Uterus (tissue), 2 donors: ENCODE measurements around the gene USP20.

Source experiments
- CTCF ChIP-seq, 4 experiments: fragments of 200-600 bp in 2 of 4; fragments of 450-650 bp in 2 of 4; sonication (generic) in 2 of 4; IDR thresholded peaks; one replicate each; pipeline ENCODE4 v1.5.1; 2016 to 2019; ENCODE audit warnings: antibody characterized with exemption in 4 of 4, mild to moderate bottlenecking in 2 of 4, moderate library complexity in 1 of 4
- POLR2A ChIP-seq, 2 donors: fragments of 450-650 bp; IDR thresholded peaks; one replicate each; pipeline ENCODE4 v1.6.1; 2016; ENCODE audit warnings: antibody characterized with exemption in 2 of 2, mild to moderate bottlenecking in 1 of 2, moderate library complexity in 1 of 2

GRCh38 chr9:129875687-129876395, 40.6 kb downstream of the USP20 start:
- TF ChIP-seq CTCF (IDR thresholded peaks at IDR 0.05) (no peak), POLR2A (IDR thresholded peaks at IDR 0.05) (no peak)
